DOHH2 (cell line): ENCODE results near the gene ASGR2.
"Not testable (repeated sequence)": the region's sequence is repeated elsewhere in the genome, so short reads cannot be mapped to it uniquely, and the experiment has no call there.

Experiments
- H3F3A ChIP-seq: fragments of 200-600 bp; sonication (generic), shearing (Covaris generic); 2 replicates; pipeline ENCODE4 v1.6.0; 2016; ENCODE audit warnings: antibody characterized with exemption, mild to moderate bottlenecking; ENCODE audit not compliant: control insufficient read depth, insufficient read depth
- H3K27ac ChIP-seq: fragments of 200-600 bp; sonication (generic); 2 replicates; pipeline ENCODE4 v1.5.1; 2014; ENCODE audit warnings: low read depth, mild to moderate bottlenecking, low read length, moderate library complexity
- H3K27me3 ChIP-seq: fragments of 200-600 bp; sonication (generic); 2 replicates; pipeline ENCODE4 v1.6.1; 2014; ENCODE audit warnings: mild to moderate bottlenecking, low read length, mixed read lengths; ENCODE audit not compliant: control insufficient read depth
- H3K36me3 ChIP-seq: fragments of 200-600 bp; sonication (generic); 2 replicates; pipeline ENCODE4 v1.6.1; 2014; ENCODE audit warnings: mild to moderate bottlenecking, low read length, moderate library complexity, mixed read lengths; ENCODE audit not compliant: control insufficient read depth
- H3K4me1 ChIP-seq: fragments of 200-600 bp; sonication (generic); 2 replicates; pipeline ENCODE4 v1.6.1; 2014; ENCODE audit warnings: mild to moderate bottlenecking, low read length, mixed read lengths; ENCODE audit not compliant: control insufficient read depth
- H3K4me2 ChIP-seq: fragments of 200-600 bp; sonication (generic); 2 replicates; pipeline ENCODE4 v1.6.0; 2014; ENCODE audit warnings: mild to moderate bottlenecking, low read length, moderate library complexity
- H3K4me3 ChIP-seq: fragments of 200-600 bp; sonication (generic); 2 replicates; pipeline ENCODE4 v1.5.1; 2014; ENCODE audit warnings: mild to moderate bottlenecking, low read length, mixed read lengths
- H3K79me2 ChIP-seq: fragments of 200-600 bp; sonication (generic); 2 replicates; pipeline ENCODE4 v1.6.1; 2014; ENCODE audit warnings: mild to moderate bottlenecking, low read length, mixed read lengths; ENCODE audit not compliant: control insufficient read depth
- H3K9me2 ChIP-seq: fragments of 200-600 bp; sonication (generic); replicated peaks from 2 replicates; pipeline ENCODE4 v1.6.1; 2014; ENCODE audit warnings: mild to moderate bottlenecking, low read length, mixed read lengths; ENCODE audit not compliant: control insufficient read depth
- H3K9me3 ChIP-seq: fragments of 200-600 bp; sonication (generic); 2 replicates; pipeline ENCODE4 v1.6.1; 2014; ENCODE audit warnings: antibody characterized with exemption, low read length, mixed read lengths; ENCODE audit not compliant: control insufficient read depth, insufficient read depth
- H4K20me1 ChIP-seq: fragments of 200-600 bp; sonication (generic); 2 replicates; pipeline ENCODE4 v1.6.0; 2014; ENCODE audit warnings: low read depth, mild to moderate bottlenecking, antibody characterized with exemption, low read length, moderate library complexity; ENCODE audit not compliant: control insufficient read depth, insufficient read depth
- CTCF ChIP-seq: fragments of 200-600 bp; sonication (generic); IDR thresholded peaks from one replicate; pipeline ENCODE4 v1.5.1; 2014; ENCODE audit warnings: antibody characterized with exemption, mild to moderate bottlenecking, low read depth, low read length; ENCODE audit not compliant: poor library complexity, severe bottlenecking
- EZH2phosphoT487 ChIP-seq: fragments of 200-600 bp; sonication (generic); IDR thresholded peaks from 2 replicates; pipeline ENCODE4 v1.6.1; 2017; ENCODE audit warnings: borderline replicate concordance, mild to moderate bottlenecking, antibody characterized with exemption, low read length, moderate library complexity, mixed read lengths

Gene ASGR2

GRCh38 chr17:7129311-7129710, 14.7 kb upstream of the ASGR2 start:
- H3K4me1 ChIP-seq: peaks cover 33% of the 10 kb centered on the region
- no peaks in the 10 kb centered on the region for H3K36me3 ChIP-seq
- no peaks in the 10 kb centered on the region for H3K9me2 ChIP-seq
- H3K79me2 ChIP-seq: no peaks in the 10 kb centered on the region
- H3K27me3 ChIP-seq: peaks cover 16% of the 10 kb centered on the region
- no peaks in the 10 kb centered on the region for H4K20me1 ChIP-seq
- no peak for TF ChIP-seq CTCF
- no peak for TF ChIP-seq EZH2phosphoT487
- H3F3A ChIP-seq: peaks cover 6% of the 10 kb centered on the region; the same call in 1 of the 2 replicates
- H3K9me3 ChIP-seq: no peaks in the 10 kb centered on the region
- no peak overlapping the region for H3K4me2 ChIP-seq
- H3K4me3 ChIP-seq: no peak overlapping the region
- no peak overlapping the region for H3K27ac ChIP-seq

- no peaks in the 10 kb centered on the region for H3K36me3 ChIP-seq
- TF ChIP-seq EZH2phosphoT487 (no peak), CTCF (no peak)
- no peaks in the 10 kb centered on the region for H4K20me1 ChIP-seq
- H3K79me2 ChIP-seq: no peaks in the 10 kb centered on the region
- H3K27me3 ChIP-seq: peaks cover 16% of the 10 kb centered on the region
- no peak overlapping the region for H3K4me2 ChIP-seq
- H3K9me3 ChIP-seq: no peaks in the 10 kb centered on the region
- no peaks in the 10 kb centered on the region for H3K9me2 ChIP-seq
- peaks cover 6% of the 10 kb centered on the region; the same call in 1 of the 2 replicates for H3F3A ChIP-seq
- no peak overlapping the region for H3K27ac ChIP-seq
- H3K4me1 ChIP-seq: peaks cover 26% of the 10 kb centered on the region
- no peak overlapping the region for H3K4me3 ChIP-seq
Observed at GRCh38 chr17:7128160-7128559, 13.5 kb upstream of the ASGR2 start.

GRCh38 chr17:7127501-7127900, 12.9 kb upstream of the ASGR2 start:
- H3K27ac ChIP-seq, H3K9me2 ChIP-seq, H3K4me3 ChIP-seq, H3K9me3 ChIP-seq, H3K36me3 ChIP-seq, H4K20me1 ChIP-seq, H3F3A ChIP-seq, H3K79me2 ChIP-seq, H3K4me2 ChIP-seq: not testable (repeated sequence)
- peaks cover 22% of the 10 kb centered on the region for H3K4me1 ChIP-seq
- H3K27me3 ChIP-seq: peaks cover 15% of the 10 kb centered on the region

GRCh38 chr17:7126386-7126785, 11.8 kb upstream of the ASGR2 start:
- peaks cover 14% of the 10 kb centered on the region for H3K27me3 ChIP-seq
- H3K4me1 ChIP-seq: peaks cover 12% of the 10 kb centered on the region
- H3K9me2 ChIP-seq, H3K4me3 ChIP-seq, H3K4me2 ChIP-seq, H3F3A ChIP-seq, H3K27ac ChIP-seq, H3K79me2 ChIP-seq, H4K20me1 ChIP-seq, H3K36me3 ChIP-seq, H3K9me3 ChIP-seq: not testable (repeated sequence)
